Retinal pigment epithelial cell (primary cell): ENCODE data around the gene VIM.

Experiments used
- DNase-seq: peaks from one replicate; pipeline ENCODE4 v3.0.0-alpha.2; 2010; ENCODE audit warnings: low read depth
- H3K4me3 ChIP-seq: 2 replicates; pipeline ENCODE4 v1.5.1; 2011; ENCODE audit warnings: mild to moderate bottlenecking, low read length, control low read depth, moderate library complexity
- TF ChIP-seq, protein P1 (sequence below): conservative IDR thresholded peaks from 2 replicates; pipeline ENCODE4 v1.5.1; 2011; ENCODE audit warnings: low read depth, low read length, control low read depth, inconsistent platforms

The VIM gene

DNA sequence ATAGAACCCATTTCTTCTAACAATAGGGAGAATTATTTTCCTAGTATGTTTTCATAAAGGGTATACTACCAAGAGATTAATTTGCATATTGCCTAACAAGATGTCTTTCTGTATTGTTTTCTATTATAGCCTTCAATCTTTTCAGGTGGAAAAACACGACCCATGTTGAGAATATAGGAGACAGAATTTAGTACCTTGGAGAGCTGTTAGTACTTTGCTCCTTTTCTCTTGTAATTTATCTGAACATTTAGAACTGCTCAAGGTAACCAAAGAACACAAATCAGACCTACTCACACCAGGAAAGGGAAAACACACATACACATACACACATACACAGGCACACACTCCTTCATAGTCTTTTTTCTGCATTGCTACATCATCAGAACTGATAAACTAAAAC, 18.7 kb upstream of the VIM start:
- no peak overlapping the region for H3K4me3 ChIP-seq
- TF ChIP-seq, protein P1, sequence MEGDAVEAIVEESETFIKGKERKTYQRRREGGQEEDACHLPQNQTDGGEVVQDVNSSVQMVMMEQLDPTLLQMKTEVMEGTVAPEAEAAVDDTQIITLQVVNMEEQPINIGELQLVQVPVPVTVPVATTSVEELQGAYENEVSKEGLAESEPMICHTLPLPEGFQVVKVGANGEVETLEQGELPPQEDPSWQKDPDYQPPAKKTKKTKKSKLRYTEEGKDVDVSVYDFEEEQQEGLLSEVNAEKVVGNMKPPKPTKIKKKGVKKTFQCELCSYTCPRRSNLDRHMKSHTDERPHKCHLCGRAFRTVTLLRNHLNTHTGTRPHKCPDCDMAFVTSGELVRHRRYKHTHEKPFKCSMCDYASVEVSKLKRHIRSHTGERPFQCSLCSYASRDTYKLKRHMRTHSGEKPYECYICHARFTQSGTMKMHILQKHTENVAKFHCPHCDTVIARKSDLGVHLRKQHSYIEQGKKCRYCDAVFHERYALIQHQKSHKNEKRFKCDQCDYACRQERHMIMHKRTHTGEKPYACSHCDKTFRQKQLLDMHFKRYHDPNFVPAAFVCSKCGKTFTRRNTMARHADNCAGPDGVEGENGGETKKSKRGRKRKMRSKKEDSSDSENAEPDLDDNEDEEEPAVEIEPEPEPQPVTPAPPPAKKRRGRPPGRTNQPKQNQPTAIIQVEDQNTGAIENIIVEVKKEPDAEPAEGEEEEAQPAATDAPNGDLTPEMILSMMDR: no peak
- no peak for DNase-seq

DNA sequence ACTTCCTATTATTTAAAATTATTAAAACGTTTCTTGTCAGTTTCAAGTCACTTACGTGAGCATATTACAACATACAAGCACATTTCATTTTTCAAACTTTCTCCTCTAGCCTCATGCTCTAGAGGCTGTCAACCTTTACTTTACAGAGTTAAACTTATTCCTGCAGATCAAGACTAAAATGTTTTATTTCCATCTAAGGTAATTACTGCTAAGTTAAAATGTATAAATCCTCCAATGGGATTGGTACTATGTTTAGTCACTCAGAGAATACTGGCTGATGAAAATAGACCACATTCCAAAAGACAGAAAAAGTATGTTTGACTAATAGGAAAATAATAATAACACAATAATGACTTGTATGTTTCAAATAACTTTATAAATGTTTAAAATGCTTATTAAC, 18.2 kb upstream of the VIM start:
- TF ChIP-seq, protein P1: no peak
- H3K4me3 ChIP-seq: peak overlapping the region; percentile 22
- DNase-seq: no peak

DNA sequence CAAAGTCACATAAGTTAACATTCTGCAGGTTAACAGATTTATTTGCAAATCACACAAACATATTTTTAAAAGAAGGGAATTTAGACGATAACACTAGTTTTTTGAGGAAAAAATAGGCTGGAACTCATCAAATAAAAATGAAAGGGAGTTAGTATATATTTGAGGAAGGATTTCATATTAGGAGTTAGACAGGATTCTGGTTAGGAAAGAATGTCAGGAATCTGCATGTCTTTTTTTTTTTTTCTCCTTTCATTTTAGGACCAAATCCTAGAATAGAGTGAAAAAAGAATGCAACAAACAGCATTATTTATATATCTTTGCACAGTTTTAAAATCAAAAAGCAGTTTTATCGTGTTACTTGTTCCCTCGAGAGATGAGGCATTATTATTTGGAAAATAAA, 17.7 kb upstream of the VIM start:
- no peak for DNase-seq
- TF ChIP-seq, protein P1: no peak
- H3K4me3 ChIP-seq: peak overlapping the region; percentile 22

DNA sequence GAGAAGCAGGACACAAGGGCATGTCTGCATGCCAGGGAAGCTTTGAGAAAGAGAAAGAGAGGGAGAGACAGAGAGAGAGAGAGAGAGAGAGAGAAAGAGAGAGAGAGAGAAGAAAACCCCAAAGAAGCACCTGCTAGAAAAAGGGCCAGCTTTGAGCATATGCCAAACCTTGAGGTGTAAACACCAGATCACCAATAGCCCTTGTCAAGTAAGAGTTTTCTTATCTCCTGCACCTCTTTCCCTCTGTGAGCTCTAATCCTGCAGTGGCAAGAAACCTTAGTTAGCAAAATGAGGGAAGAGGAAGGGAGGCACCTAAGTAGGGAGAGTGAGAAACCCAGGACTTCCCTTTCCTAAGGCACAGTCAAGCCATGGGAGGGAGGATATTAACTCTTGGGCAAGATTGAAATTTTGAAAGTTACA, 15.2 kb upstream of the VIM start:
- DNase-seq: no peak
- TF ChIP-seq, protein P1: no peak
- H3K4me3 ChIP-seq: no peak overlapping the region

DNA sequence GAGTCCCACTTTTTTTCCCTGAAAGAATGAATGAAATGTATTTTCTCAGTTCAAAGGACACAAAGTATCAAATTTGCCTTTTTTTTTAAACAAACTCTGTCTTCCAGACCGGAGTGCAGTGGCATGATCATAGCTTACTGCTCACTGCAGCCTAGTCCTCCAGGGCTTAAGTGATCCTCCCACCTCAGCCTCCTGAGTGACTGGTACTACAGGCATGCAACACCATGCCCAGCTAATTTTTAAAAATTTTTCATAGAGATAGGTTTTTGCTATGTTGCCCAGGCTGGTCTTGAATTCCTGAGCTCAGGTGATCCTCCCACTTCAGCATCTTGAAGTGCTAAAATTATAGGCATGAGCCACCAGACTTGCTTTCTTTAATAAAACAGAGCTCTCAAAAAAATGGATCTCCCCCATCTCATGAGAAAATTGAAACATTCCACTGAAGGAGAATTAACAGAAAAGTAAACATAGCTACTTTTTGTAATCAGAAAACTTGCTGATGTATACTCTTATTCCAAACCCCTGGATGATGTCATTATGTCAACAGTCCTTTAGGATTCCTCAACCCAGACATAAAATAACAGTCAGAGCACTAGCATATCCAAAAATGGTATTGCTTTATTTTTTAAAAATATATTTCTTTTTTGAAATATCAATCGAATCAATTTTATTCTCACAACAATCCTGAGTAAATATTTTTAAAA, 14.2 kb upstream of the VIM start:
- TF ChIP-seq, protein P1: no peak
- no peak for DNase-seq
- no peak overlapping the region for H3K4me3 ChIP-seq

DNA sequence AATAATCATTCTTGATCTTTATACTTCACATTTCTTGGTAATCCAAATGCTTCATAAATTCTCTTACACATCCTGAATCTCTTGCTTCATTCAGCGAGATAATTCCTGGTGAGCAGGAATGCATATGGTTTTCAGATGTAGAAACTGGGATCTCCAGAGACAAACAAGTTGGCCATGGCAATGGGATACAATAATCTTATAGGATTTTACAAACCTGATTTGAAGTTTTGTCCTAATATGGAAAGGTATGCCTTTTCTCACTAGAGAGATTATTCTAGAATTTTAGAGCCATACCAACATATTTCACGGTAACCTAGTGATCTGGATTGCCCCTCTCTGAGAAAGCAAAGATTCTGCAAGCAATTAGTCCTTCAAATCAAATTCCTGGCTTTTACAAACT, 13.5 kb upstream of the VIM start:
- TF ChIP-seq, protein P1: no peak
- H3K4me3 ChIP-seq: peak overlapping the region; percentile 5
- DNase-seq: no peak

DNA sequence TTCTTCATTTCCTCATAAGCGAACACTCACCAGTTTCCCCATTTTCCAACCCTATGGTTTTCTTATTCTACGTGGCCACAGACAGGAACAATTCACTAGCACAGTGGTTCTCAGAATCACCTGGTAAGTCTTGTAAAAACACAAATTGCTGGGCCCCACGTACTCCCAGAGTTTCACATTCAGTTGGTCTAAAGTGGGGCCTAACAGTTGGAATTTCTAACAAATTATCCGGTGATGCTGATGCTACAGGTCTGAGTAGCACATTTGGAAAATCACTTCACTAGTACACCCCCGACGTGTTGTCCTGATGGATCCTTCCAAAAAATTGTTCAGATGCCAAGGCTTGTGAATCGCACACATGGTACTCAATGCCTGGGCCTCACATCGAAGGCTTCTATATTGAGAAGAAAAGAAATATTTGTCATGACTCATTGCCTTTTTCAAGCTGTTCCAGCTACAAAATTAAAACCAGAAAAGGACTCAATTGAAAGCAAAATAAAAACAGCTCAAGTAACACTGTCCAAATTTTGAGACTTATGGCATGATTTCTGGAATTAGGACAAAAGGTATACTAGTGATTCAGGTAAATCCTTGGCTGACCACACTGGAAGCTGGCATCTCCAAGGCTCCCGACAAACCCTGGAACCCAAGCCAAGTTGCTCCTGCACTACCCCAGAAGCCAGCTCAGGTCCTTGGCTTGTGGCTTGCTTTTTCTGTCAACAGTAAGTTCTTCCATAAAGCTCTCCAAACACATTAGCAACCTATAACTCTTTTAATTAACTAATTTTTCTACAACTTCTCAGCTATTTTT, 12.9 kb upstream of the VIM start:
- TF ChIP-seq, protein P1: no peak

More for the DNA sequence above, 12.9 kb upstream of the VIM start:
- peak; percentile 92 for DNase-seq
- peak overlapping the region; percentile 13 for H3K4me3 ChIP-seq
